ENCODE results near the gene ROM1.
A peak's percentile ranks its signal among the peaks of the same experiment; 100 is the strongest.
"Not testable (repeated sequence)": the region's sequence is repeated elsewhere in the genome, so short reads cannot be mapped to it uniquely, and the experiment has no call there.

The ROM1 gene

DNA sequence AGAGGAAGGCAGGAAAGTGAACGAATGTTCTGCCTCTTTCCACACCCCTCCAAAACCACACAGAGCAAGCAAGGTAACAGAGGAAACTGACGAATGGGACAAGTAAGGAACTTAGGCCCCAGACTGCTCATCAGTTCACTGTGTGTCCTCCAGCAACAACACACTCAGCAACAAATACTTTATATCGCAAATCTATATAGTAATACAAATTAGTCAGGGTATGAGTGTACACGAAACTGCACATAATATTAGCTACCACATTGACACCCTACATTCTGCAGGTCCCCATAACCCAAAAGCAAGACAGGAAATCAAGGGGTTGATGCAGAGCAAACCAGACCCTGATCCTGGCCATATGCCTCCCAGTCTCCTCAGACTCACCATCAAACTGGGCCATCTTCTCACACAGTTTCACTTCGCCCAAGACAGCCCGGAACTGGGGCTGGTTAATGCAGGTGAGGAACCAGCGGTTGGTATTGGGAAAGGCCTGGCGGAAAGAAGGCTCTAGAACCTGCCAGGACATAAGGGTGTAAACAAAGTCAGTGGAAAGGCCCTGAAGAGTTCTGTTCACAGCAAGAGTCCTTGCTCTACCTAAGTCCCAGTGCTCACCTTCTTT is 45.9 kb upstream of the ROM1 start:
- Histone ChIP-seq H3K9ac (ENCODE audit: low read length) (no peak overlapping the region), H3K9me3 (ENCODE audit: low read length) (no peaks in the 10 kb centered on the region), H4K20me1 (ENCODE audit: insufficient read depth, low read length) (no peaks in the 10 kb centered on the region), H2AFZ (ENCODE audit: low read length) (no peak overlapping the region), H3K27me3 (ENCODE audit: insufficient read depth, low read length) (no peaks in the 10 kb centered on the region), H3K79me2 (ENCODE audit: insufficient read depth, low read length) (peaks cover 11% of the 10 kb centered on the region), H3K9me2 (ENCODE audit: low read depth, low read length) (no peaks in the 10 kb centered on the region), H3K4me2 (ENCODE audit: low read length) (no peak overlapping the region), H3K27ac (ENCODE audit: low read depth, low read length, poor library complexity, severe bottlenecking) (peak overlapping the region; percentile 37), H3K36me3 (ENCODE audit: insufficient read depth, low read length) (peaks cover 96% of the 10 kb centered on the region), H3K4me1 (ENCODE audit: insufficient read depth, low read length, severe bottlenecking) (peaks cover 16% of the 10 kb centered on the region), H3K4me3 (ENCODE audit: low read depth, low read length, poor library complexity, severe bottlenecking) (no peak overlapping the region), H3F3A (ENCODE audit: insufficient read depth, low read length) (no peaks in the 10 kb centered on the region)
- TF ChIP-seq, protein P1, sequence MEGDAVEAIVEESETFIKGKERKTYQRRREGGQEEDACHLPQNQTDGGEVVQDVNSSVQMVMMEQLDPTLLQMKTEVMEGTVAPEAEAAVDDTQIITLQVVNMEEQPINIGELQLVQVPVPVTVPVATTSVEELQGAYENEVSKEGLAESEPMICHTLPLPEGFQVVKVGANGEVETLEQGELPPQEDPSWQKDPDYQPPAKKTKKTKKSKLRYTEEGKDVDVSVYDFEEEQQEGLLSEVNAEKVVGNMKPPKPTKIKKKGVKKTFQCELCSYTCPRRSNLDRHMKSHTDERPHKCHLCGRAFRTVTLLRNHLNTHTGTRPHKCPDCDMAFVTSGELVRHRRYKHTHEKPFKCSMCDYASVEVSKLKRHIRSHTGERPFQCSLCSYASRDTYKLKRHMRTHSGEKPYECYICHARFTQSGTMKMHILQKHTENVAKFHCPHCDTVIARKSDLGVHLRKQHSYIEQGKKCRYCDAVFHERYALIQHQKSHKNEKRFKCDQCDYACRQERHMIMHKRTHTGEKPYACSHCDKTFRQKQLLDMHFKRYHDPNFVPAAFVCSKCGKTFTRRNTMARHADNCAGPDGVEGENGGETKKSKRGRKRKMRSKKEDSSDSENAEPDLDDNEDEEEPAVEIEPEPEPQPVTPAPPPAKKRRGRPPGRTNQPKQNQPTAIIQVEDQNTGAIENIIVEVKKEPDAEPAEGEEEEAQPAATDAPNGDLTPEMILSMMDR (IDR thresholded peaks at IDR 0.05; ENCODE audit: low read length), result no peak
- no peak for TF ChIP-seq EZH2 (IDR thresholded peaks at IDR 0.05; ENCODE audit: borderline replicate concordance, low read length)

DNA sequence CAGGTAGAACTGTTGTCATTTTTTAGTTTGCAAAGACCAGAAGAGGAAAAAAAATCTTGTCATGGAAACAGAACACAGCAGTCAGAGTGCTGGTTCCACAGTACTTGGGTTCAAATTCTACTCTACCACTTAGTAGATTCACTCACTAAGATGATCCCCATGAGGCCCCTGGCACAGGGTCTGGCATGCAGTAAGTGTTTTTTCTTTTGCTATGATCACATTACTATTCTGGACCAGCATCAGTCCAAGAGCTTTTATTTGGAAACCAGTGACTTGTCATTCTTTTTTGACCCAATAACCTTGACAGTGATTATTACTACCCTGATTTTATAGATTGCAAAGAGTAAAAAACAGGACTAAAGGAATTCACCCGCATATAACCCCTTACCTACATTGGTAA is 43.4 kb upstream of the ROM1 start:
- peaks cover 84% of the 10 kb centered on the region for H3K36me3 ChIP-seq (ENCODE audit: insufficient read depth, low read length)

DNA sequence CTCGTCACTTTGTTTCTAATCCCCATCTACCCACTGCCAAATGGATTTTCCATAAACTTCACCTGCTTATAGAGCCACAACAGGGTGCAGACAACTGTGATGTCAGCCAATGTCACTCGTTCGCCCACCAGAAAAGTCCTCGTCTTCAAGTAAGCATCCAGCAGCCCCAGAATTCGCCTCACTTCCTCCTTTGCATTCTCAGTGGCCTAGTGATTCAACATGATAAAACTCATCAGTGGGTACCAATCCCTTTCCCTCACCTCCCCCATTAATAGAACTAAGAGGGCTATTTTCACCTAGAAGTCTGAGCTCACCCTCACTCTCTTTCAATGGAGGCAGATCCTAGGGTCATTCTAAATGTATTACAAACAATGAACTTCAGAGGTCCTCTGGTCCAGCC is 42.2 kb upstream of the ROM1 start:
- H3K4me3 ChIP-seq (ENCODE audit: low read depth, low read length, poor library complexity, severe bottlenecking); H2AFZ ChIP-seq (ENCODE audit: low read length); H3K9ac ChIP-seq (ENCODE audit: low read length); H3F3A ChIP-seq (ENCODE audit: insufficient read depth, low read length); H3K4me2 ChIP-seq (ENCODE audit: low read length); H3K9me3 ChIP-seq (ENCODE audit: low read length); H3K27me3 ChIP-seq (ENCODE audit: insufficient read depth, low read length); H3K27ac ChIP-seq (ENCODE audit: low read depth, low read length, poor library complexity, severe bottlenecking); H4K20me1 ChIP-seq (ENCODE audit: insufficient read depth, low read length); H3K9me2 ChIP-seq (ENCODE audit: low read depth, low read length): not testable (repeated sequence)
- H3K36me3 ChIP-seq (ENCODE audit: insufficient read depth, low read length), result peaks cover 77% of the 10 kb centered on the region
- H3K79me2 ChIP-seq (ENCODE audit: insufficient read depth, low read length), result peaks cover 23% of the 10 kb centered on the region
- H3K4me1 ChIP-seq (ENCODE audit: insufficient read depth, low read length, severe bottlenecking), result peaks cover 38% of the 10 kb centered on the region

More for the DNA sequence above, 43.4 kb upstream of the ROM1 start:
- H3K9me3 ChIP-seq (ENCODE audit: low read length), result no peaks in the 10 kb centered on the region
- H3K9ac ChIP-seq (ENCODE audit: low read length), result no peak overlapping the region
- no peak overlapping the region for H2AFZ ChIP-seq (ENCODE audit: low read length)
- no peaks in the 10 kb centered on the region for H3F3A ChIP-seq (ENCODE audit: insufficient read depth, low read length)
- H3K4me3 ChIP-seq (ENCODE audit: low read depth, low read length, poor library complexity, severe bottlenecking), result no peak overlapping the region
- TF ChIP-seq EZH2 (IDR thresholded peaks at IDR 0.05; ENCODE audit: borderline replicate concordance, low read length), result no peak
- TF ChIP-seq, protein P1 (IDR thresholded peaks at IDR 0.05; ENCODE audit: low read length), result no peak
- no peak overlapping the region for H3K4me2 ChIP-seq (ENCODE audit: low read length)
- H3K4me1 ChIP-seq (ENCODE audit: insufficient read depth, low read length, severe bottlenecking), result peaks cover 26% of the 10 kb centered on the region
- no peak overlapping the region for H3K27ac ChIP-seq (ENCODE audit: low read depth, low read length, poor library complexity, severe bottlenecking)
- H3K79me2 ChIP-seq (ENCODE audit: insufficient read depth, low read length), result peaks cover 25% of the 10 kb centered on the region
- H3K27me3 ChIP-seq (ENCODE audit: insufficient read depth, low read length), result no peaks in the 10 kb centered on the region
- H3K9me2 ChIP-seq (ENCODE audit: low read depth, low read length), result no peaks in the 10 kb centered on the region
- H4K20me1 ChIP-seq (ENCODE audit: insufficient read depth, low read length), result no peaks in the 10 kb centered on the region

DNA sequence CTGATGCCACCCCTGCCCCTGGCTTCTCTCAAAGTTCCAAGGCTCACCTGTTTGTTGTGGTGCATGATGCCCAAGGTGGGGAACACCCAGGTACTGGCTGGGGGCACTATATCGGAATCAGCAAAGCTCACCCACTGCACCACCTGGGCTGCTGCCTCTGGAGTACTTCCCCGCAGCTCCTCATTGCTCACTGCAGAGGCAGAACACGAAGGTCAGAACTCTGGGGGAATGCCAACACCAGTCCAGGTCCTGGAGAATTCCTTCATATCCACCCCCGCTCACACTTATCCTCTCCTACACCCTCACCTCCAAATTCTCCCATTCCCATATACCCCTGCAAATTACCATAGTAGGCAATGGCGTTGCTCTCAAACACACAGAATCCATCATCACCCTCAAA is 41.6 kb upstream of the ROM1 start:
- H3K9me2 ChIP-seq (ENCODE audit: low read depth, low read length); H4K20me1 ChIP-seq (ENCODE audit: insufficient read depth, low read length); H3K27ac ChIP-seq (ENCODE audit: low read depth, low read length, poor library complexity, severe bottlenecking); H2AFZ ChIP-seq (ENCODE audit: low read length); H3K9me3 ChIP-seq (ENCODE audit: low read length); H3K27me3 ChIP-seq (ENCODE audit: insufficient read depth, low read length); H3F3A ChIP-seq (ENCODE audit: insufficient read depth, low read length); H3K9ac ChIP-seq (ENCODE audit: low read length): not testable (repeated sequence)
- Histone ChIP-seq H3K4me3 (ENCODE audit: low read depth, low read length, poor library complexity, severe bottlenecking) (peak overlapping the region; percentile 77), H3K4me1 (ENCODE audit: insufficient read depth, low read length, severe bottlenecking) (peaks cover 38% of the 10 kb centered on the region), H3K79me2 (ENCODE audit: insufficient read depth, low read length) (peaks cover 21% of the 10 kb centered on the region), H3K4me2 (ENCODE audit: low read length) (peak overlapping the region; percentile 78; the same call in 1 of the 2 replicates), H3K36me3 (ENCODE audit: insufficient read depth, low read length) (peaks cover 77% of the 10 kb centered on the region)
